Endothelial cell of umbilical vein (primary cell): Measurements from ENCODE around the gene SEMA6C. TPM values are rescaled to one million over a fixed set of nuclear protein-coding genes. Genes with fewer than 3 reads are reported as not detected.

Source experiments
- BruUV-seq: library from RNA; stranded (reverse); fragments of 400-500 nt; replicated peaks from 2 replicates; lab custom pipeline; 2021; lab: Mats Ljungman, UMichigan
- CTCF ChIA-PET: fragments of 300-600, 350-600 bp; sonication (Branson Sonifier 250); formaldehyde crosslinking; loops from one replicate; lab custom pipeline; 2021; ENCODE audit warnings: antibody characterized with exemption, inconsistent platforms; lab: Charles Lee
- POLR2A ChIA-PET: fragments of 300-600, 350-600 bp; sonication (Branson Sonifier 250); formaldehyde crosslinking; loops from one replicate; lab custom pipeline; 2021; ENCODE audit warnings: antibody characterized with exemption, inconsistent platforms; lab: Charles Lee
- DNase-seq: peaks from one replicate; pipeline ENCODE4 v3.0.0-alpha.2; 2011; ENCODE audit warnings: low read depth, low spot score
- FAIRE-seq: peaks from 2 replicates; lab custom pipeline; 2011; peaks lifted over from hg19 to GRCh38; lab: Jason Lieb, UNC
- H2AFZ ChIP-seq: 2 replicates; pipeline ENCODE4 v1.6.0; 2012; ENCODE audit warnings: low read depth, low read length, control low read depth, inconsistent platforms
- H3K27ac ChIP-seq: 2 replicates; pipeline ENCODE4 v1.5.1; 2011; ENCODE audit warnings: low read depth, mild to moderate bottlenecking, control low read depth, low read length, moderate library complexity; ENCODE audit not compliant: insufficient read depth
- H3K27me3 ChIP-seq, 2 experiments: 2 replicates each; pipeline versions ENCODE4 v1.6.0 to v1.6.1; 2011; ENCODE audit warnings: low read length in 2 of 2, mixed read lengths in 1 of 2; ENCODE audit not compliant: control insufficient read depth in 2 of 2, insufficient read depth in 2 of 2
- H3K36me3 ChIP-seq, 2 experiments: 2 replicates in 1 of 2; 3 replicates in 1 of 2; pipeline ENCODE4 v1.5.1; 2011; ENCODE audit warnings: low read length in 2 of 2, mild to moderate bottlenecking in 1 of 2, moderate library complexity in 1 of 2; ENCODE audit not compliant: control insufficient read depth in 2 of 2, insufficient read depth in 2 of 2; ENCODE audit errors: extremely low read depth in 1 of 2
- H3K4me1 ChIP-seq: 3 replicates; pipeline ENCODE4 v1.5.1; 2011; ENCODE audit warnings: mild to moderate bottlenecking, low read length; ENCODE audit not compliant: control insufficient read depth, insufficient read depth; ENCODE audit errors: extremely low read depth
- H3K4me2 ChIP-seq: 2 replicates; pipeline ENCODE4 v1.6.1; 2011; ENCODE audit warnings: low read length, control low read depth, mixed read lengths; ENCODE audit not compliant: insufficient read depth
- H3K4me3 ChIP-seq, 3 experiments: fragments of 200-600 bp in 1 of 3; sonication (generic), shearing (Covaris generic) in 1 of 3; replicated peaks in 1 of 3; 2 replicates each; pipeline ENCODE4 v1.5.1; 2011 to 2016; ENCODE audit warnings: control low read depth in 3 of 3, low read length in 3 of 3, mild to moderate bottlenecking in 2 of 3, inconsistent platforms in 1 of 3, low read depth in 1 of 3, moderate library complexity in 1 of 3; ENCODE audit not compliant: insufficient read depth in 1 of 3
- H3K79me2 ChIP-seq: 2 replicates; pipeline ENCODE4 v1.6.0; 2012; ENCODE audit warnings: low read length, inconsistent platforms; ENCODE audit not compliant: control insufficient read depth, insufficient read depth
- H3K9ac ChIP-seq: replicated peaks from 2 replicates; pipeline ENCODE3; 2011; ENCODE audit warnings: low read length, control low read depth; ENCODE audit not compliant: insufficient read depth; ENCODE audit errors: extremely low read depth
- H3K9me1 ChIP-seq: replicated peaks from 3 replicates; pipeline ENCODE4 v1.6.0; 2011; ENCODE audit warnings: mild to moderate bottlenecking, low read length; ENCODE audit not compliant: control insufficient read depth, insufficient read depth; ENCODE audit errors: extremely low read depth
- H3K9me3 ChIP-seq: replicated peaks from 2 replicates; pipeline ENCODE4 v1.5.1; 2012; ENCODE audit warnings: low read length, inconsistent platforms; ENCODE audit not compliant: control insufficient read depth, insufficient read depth
- H4K20me1 ChIP-seq: replicated peaks from 2 replicates; pipeline ENCODE3; 2011; ENCODE audit warnings: mild to moderate bottlenecking, low read length; ENCODE audit not compliant: control insufficient read depth, insufficient read depth; ENCODE audit errors: extremely low read depth
- EZH2 ChIP-seq: IDR thresholded peaks from 2 replicates; pipeline ENCODE4 v1.6.1; 2012; ENCODE audit warnings: borderline replicate concordance, low read depth, mild to moderate bottlenecking, moderate library complexity, low read length, inconsistent platforms; ENCODE audit not compliant: severe bottlenecking
- FOS ChIP-seq: IDR thresholded peaks from 2 replicates; pipeline ENCODE4 v1.6.1; 2011; ENCODE audit warnings: mild to moderate bottlenecking, low read length, moderate library complexity, borderline replicate concordance; ENCODE audit not compliant: insufficient read depth
- GATA2 ChIP-seq: IDR thresholded peaks from 2 replicates; pipeline ENCODE4 v1.7.0; 2011; ENCODE audit warnings: low read depth, mild to moderate bottlenecking, moderate library complexity, mixed read lengths, low read length; ENCODE audit not compliant: insufficient read length, insufficient read depth
- JUN ChIP-seq: IDR thresholded peaks from 2 replicates; pipeline ENCODE4 v1.6.1; 2011; ENCODE audit warnings: borderline replicate concordance, low read depth; ENCODE audit not compliant: insufficient read length, insufficient read depth
- POLR2A ChIP-seq: IDR thresholded peaks from 2 replicates; pipeline ENCODE4 v1.6.1; 2012; ENCODE audit warnings: low read depth, mild to moderate bottlenecking, control low read depth, low read length
- POLR2AphosphoS5 ChIP-seq: IDR thresholded peaks from 2 replicates; pipeline ENCODE4 v1.6.1; 2012; ENCODE audit warnings: low read depth, mild to moderate bottlenecking, control low read depth, low read length, moderate library complexity; ENCODE audit not compliant: insufficient read depth
- dilution Hi-C: fragments of 300-500 bp; cut with MboI; formaldehyde crosslinking; loops from one replicate; pipeline ENCODE4 v1.15.0; 2019; ENCODE audit warnings: low sequenced_read_pairs; ENCODE audit not compliant: extremely low pct_ligation_motif_present
- intact Hi-C: fragments of 100-400 bp; cut with micrococcal nuclease; formaldehyde crosslinking; loops from one replicate; pipeline ENCODE4 v1.10.0; 2022
- polyA plus RNA-seq, 4 experiments: library from polyadenylated mRNA; depleted of rRNA in 3 of 4; stranded (reverse) in 3 of 4; unstranded in 1 of 4; fragments of >200 nt; gene quantifications; 2 replicates each; pipeline versions ENCODE4 v1.2.1 to v1.2.3, GENCODE V29; 2011 to 2012; ENCODE audit warnings: missing spikeins in 1 of 4
- total RNA-seq: library from RNA; stranded (reverse); gene quantifications from 2 replicates; pipeline ENCODE4 v1.2.3, GENCODE V29; 2021
- TF ChIP-seq, protein P1 (sequence below): IDR thresholded peaks from 2 replicates; pipeline ENCODE4 v1.6.1; 2011; ENCODE audit not compliant: insufficient read depth, insufficient read length

SEMA6C gene
- total and polyA plus RNA-seq, 2 donors (not counting 3 experiments of a cell fraction or from before 2014, with no cell fraction given) = 53.0 to 71.9 TPM

DNA sequence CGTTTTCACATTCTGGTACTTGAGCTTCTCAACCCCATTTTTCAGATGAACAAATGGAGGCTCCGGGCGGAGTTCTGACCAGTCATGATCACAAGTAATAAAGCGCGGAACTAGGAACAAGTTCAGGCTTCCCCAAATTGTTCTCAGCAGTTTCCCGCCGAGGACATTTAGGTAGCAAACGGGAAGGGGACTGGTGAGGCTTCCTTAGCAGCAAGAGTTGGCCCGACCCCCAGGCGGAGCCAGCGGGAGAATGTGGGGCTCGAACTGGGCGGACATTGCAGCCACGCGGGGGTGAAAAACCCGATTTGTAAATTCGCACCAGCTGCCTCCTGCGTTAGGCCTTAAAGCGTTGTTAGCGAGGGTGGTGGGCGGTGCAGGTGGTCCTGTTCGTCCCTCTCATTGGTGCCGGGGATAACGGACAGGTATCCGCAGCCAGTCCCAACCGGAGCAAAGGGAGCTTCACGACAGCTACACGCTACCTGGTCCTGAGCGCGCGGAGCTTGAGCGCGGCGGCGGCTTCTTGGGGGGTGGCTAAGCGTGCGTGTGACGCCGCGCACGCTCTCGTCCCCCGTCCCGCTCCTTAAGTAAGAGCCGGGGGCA lies 15.3 kb downstream of the SEMA6C start:
- Histone ChIP-seq H3K27me3 (no peaks in the 10 kb centered on the region), H3K9me1 (no peaks in the 10 kb centered on the region), H3K4me2 (peak overlapping the region; percentile 56), H3K36me3 (peaks cover 0 to 26% of the 10 kb centered on the region in 2 experiments), H4K20me1 (no peaks in the 10 kb centered on the region), H3K9me3 (no peaks in the 10 kb centered on the region), H3K27ac (no peak overlapping the region), H3K9ac (no peak overlapping the region), H3K79me2 (no peaks in the 10 kb centered on the region), H3K4me3 (peak overlapping the region in 1 of 3 experiments; percentile 10), H3K4me1 (peaks cover 6% of the 10 kb centered on the region), H2AFZ (peak overlapping the region; percentile 25)
- no TSS peak for BruUV-seq
- FAIRE-seq = peak; percentile 75
- peak; percentile 35 for TF ChIP-seq POLR2A
- no peak for TF ChIP-seq JUN
- TF ChIP-seq POLR2AphosphoS5 = peak; percentile 30
- ChIA-PET POLR2A (interaction anchor here (0.9 to 1.0 kb wide), 2 partner anchors 12 to 13 kb away, joined by 3 to 4 read pairs; no protein-coding TSS in a partner anchor), CTCF (interaction anchor here (0.7 to 6.6 kb wide), 11 partner anchors 10 to 83 kb away, joined by 3 to 53 read pairs (median 4); partner anchors contain the start of genes C1orf56, GABPB2 and TNFAIP8L2)
- peak; percentile 81 for DNase-seq
- dilution Hi-C loops = no loop called here
- intact Hi-C loops = no loop called here

DNA sequence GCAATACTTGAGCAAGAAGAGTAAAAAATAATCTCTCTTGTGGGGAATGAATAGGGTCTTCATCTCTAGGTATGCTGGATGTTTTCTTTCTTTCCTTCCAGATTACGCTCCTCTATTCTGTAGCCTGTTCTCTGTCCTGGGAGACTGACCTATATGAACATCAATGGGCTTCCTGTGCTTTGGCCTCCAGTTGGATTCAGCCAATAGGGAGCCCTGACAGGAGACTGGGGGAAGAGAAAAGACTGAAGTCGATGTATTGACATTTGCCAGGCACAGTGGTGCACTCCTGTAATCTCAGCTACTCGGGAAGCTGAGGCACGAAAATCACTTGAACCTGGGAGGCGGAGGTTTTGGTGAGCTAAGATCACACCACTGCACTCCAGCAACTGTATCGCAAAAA lies 17.6 kb downstream of the SEMA6C start:
- Histone ChIP-seq H3K27me3 (no peaks in the 10 kb centered on the region), H3K9me3 (no peaks in the 10 kb centered on the region), H3K4me2 (no peak overlapping the region), H4K20me1 (no peaks in the 10 kb centered on the region), H3K79me2 (no peaks in the 10 kb centered on the region), H3K36me3 (peaks cover 0 to 5% of the 10 kb centered on the region in 2 experiments), H2AFZ (no peak overlapping the region), H3K4me3 (no peak overlapping the region), H3K9ac (no peak overlapping the region), H3K9me1 (no peaks in the 10 kb centered on the region), H3K27ac (no peak overlapping the region), H3K4me1 (peaks cover 10% of the 10 kb centered on the region)
- POLR2A ChIA-PET = interaction anchor here (0.6 kb wide), 1 partner anchor 18 kb away, joined by 3 read pairs; no protein-coding TSS in a partner anchor
- intact Hi-C loops (no loop called here), dilution Hi-C loops (no loop called here)
- FAIRE-seq (no peak), DNase-seq (no peak)
- BruUV-seq = no TSS peak
- CTCF ChIA-PET = interaction anchor here (0.7 to 1.6 kb wide), 4 partner anchors 9 to 30 kb away, joined by 3 to 4 read pairs (median 4); no protein-coding TSS in a partner anchor
- TF ChIP-seq FOS (no peak), EZH2 (no peak), GATA2 (no peak)
- TF ChIP-seq, protein P1, sequence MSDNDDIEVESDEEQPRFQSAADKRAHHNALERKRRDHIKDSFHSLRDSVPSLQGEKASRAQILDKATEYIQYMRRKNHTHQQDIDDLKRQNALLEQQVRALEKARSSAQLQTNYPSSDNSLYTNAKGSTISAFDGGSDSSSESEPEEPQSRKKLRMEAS = no peak
